Epithelial cell of esophagus (primary cell): ENCODE results near the gene PHOSPHO1.
"Not testable (repeated sequence)": the region's sequence is repeated elsewhere in the genome, so short reads cannot be mapped to it uniquely, and the experiment has no call there.

Experiments used
- DNase-seq: peaks from one replicate; pipeline ENCODE4 v3.0.0; 2010; ENCODE audit warnings: low read depth
- H3K4me3 ChIP-seq: 2 replicates; pipeline ENCODE4 v1.5.1; 2011; ENCODE audit warnings: mild to moderate bottlenecking, low read length, control low read depth
- TF ChIP-seq, protein P1 (sequence below): IDR thresholded peaks from 2 replicates; pipeline ENCODE4 v1.5.1; 2011; ENCODE audit warnings: low read depth, mild to moderate bottlenecking, low read length, control low read depth, inconsistent platforms; ENCODE audit not compliant: insufficient read depth; ENCODE audit errors: missing control alignments

The PHOSPHO1 gene

DNA sequence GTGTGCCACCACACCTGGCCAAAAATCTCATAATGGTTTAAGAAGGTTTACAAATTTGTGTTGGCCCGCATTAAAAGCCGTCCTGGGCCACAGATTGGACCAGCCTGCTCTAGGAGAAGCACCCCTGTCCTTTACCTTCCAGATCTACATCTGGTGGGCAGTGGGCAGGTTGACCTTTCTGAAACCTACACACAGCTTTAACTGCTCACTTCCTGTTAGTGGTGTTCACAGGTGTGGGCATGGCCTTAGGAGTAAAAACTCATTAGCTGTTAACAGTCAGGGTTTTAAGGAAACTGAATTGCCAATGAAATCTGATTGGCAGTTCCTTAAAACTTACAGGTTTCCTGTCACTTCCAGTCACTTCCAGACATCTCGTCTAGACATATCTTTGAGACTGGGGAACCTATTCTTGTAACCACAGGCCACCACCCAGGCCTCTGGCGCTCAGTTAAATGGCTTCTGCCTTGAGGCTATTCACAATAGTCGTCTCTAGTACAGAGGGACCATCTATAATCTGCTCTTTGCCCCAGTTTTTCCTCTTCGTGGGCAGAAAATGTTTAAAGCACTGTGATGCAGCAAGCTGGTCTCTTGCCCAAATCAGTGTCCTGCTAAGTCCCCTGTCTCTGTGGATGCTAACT is 49.5 kb downstream of the PHOSPHO1 start:
- TF ChIP-seq, protein P1, sequence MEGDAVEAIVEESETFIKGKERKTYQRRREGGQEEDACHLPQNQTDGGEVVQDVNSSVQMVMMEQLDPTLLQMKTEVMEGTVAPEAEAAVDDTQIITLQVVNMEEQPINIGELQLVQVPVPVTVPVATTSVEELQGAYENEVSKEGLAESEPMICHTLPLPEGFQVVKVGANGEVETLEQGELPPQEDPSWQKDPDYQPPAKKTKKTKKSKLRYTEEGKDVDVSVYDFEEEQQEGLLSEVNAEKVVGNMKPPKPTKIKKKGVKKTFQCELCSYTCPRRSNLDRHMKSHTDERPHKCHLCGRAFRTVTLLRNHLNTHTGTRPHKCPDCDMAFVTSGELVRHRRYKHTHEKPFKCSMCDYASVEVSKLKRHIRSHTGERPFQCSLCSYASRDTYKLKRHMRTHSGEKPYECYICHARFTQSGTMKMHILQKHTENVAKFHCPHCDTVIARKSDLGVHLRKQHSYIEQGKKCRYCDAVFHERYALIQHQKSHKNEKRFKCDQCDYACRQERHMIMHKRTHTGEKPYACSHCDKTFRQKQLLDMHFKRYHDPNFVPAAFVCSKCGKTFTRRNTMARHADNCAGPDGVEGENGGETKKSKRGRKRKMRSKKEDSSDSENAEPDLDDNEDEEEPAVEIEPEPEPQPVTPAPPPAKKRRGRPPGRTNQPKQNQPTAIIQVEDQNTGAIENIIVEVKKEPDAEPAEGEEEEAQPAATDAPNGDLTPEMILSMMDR, result no peak
- DNase-seq, result no peak
- H3K4me3 ChIP-seq, result no peak overlapping the region

DNA sequence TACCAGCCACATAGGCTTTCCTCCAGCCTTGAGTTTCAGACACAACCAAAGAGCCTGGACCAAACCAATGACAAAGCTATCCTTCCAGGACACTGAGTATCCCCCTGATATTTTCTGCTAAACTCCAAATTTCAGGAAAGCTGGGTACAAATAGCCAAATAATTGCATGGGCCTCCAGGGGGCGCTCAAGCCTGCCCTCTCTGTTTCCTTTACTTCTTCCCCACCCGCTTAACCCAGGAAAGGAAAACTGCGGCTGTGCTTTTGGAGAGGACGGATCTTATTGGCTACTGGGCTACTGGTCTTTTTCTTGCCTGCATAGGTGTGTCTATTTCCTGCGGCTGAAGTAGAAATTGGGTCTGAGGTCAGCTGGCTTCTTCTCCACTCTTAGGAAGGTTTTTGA is 50.3 kb downstream of the PHOSPHO1 start:
- TF ChIP-seq, protein P1, result peak; percentile 66
- DNase-seq, result peak; percentile 44
- H3K4me3 ChIP-seq, result no peak overlapping the region

DNA sequence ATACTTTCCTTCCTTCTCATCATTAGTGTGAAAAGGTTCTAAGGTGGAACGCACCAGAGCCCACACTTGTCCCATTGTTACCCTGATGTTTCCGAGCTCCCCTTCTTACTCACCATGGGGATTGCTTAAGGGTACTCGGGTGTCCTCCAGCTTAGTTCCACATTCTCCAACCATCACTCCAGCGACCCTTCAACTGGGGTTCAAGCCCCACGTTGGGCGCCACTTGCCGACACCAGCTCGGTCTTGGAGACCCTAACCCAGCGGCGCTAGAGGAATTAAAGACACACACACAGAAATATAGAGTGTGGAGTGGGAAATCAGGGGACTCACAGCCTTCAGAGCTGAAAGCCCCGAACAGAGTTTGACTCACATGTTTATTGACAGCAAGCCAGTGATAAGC is 54.6 kb downstream of the PHOSPHO1 start:
- H3K4me3 ChIP-seq, DNase-seq: not testable (repeated sequence)
